Measurements from ENCODE around the gene SORCS2.

DNA sequence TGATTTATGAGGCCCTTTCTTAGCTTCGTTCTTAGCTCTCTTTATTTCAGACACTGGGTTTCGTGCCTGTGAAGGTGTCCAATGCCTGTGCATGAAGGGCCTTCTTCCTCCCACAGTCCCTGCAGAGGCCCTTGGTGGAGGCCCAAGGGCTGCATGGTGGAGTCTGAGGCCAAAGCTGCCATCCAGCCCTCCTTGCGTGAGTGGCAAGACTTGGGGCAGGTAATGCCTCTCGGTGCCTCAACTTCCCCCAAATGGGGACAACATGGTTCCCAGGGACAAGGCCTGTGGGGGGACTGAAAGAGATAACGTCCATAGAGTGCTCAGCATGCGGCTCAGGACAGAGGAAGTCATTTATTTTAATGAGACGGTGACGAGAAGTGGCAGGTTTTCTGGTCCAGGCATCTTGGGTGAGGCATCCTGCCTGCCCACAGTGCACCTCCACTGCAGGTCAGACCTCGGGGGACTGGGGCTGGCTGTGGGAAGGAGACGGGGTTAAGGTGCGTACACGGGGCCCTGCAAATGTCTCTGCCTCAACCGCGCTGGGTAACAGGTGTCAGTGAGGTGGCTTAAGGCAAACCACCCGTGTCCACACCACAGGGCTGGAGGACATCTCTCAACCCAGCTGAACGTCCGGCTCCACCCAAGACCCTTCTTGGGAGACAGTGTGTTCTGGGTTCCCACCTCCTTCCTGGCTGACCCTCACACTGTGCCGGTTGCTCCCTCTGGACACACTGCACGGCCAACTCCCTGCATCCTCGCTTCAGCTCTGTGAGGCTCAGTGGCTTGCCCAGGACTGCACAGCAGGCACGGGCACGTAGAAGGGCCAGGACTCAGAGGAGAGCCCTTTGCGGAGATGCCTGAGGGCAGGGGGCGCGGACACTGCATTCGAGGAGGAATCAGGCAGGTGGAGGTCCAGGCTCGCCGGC lies 191.9 kb downstream of the SORCS2 start:
- TF ChIP-seq, protein P1, sequence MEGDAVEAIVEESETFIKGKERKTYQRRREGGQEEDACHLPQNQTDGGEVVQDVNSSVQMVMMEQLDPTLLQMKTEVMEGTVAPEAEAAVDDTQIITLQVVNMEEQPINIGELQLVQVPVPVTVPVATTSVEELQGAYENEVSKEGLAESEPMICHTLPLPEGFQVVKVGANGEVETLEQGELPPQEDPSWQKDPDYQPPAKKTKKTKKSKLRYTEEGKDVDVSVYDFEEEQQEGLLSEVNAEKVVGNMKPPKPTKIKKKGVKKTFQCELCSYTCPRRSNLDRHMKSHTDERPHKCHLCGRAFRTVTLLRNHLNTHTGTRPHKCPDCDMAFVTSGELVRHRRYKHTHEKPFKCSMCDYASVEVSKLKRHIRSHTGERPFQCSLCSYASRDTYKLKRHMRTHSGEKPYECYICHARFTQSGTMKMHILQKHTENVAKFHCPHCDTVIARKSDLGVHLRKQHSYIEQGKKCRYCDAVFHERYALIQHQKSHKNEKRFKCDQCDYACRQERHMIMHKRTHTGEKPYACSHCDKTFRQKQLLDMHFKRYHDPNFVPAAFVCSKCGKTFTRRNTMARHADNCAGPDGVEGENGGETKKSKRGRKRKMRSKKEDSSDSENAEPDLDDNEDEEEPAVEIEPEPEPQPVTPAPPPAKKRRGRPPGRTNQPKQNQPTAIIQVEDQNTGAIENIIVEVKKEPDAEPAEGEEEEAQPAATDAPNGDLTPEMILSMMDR (IDR thresholded peaks at IDR 0.05) = no peak
- TF ChIP-seq POLR2AphosphoS5 (IDR thresholded peaks at IDR 0.05) (no peak), POLR2A (IDR thresholded peaks at IDR 0.05) (no peak), EP300 (IDR thresholded peaks at IDR 0.05) (no peak)
